Measurements from ENCODE around the gene ICA1.

The ICA1 gene

DNA sequence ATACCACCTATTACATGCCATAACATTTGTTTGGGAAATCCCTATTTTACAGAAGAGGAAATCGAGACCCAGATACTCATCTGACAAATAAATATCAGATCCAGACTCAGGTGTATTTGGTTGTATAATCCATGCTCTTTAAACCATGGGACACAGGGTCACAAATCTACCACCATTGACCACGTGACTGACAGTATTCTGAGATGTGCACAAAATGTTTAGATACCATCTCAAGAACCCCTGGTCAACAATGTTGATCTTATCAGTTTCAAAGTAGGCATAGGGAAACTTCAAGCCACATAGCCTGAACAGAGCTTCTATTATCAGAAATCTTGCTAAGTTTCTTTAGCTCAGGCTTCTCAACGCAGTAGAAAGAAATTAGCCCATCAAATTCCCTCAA lies 93.6 kb downstream of the ICA1 start:
- Mint-ChIP-seq H3K4me3 (no peak overlapping the region), H3K27me3 (no peaks in the 10 kb centered on the region), H3K4me1 (ENCODE audit: low read depth in 2 of 2) (peaks cover 3 to 8% of the 10 kb centered on the region in 2 donors), H3K27ac (no peak overlapping the region), H3K36me3 (ENCODE audit: insufficient read depth) (no peaks in the 10 kb centered on the region), H3K9me3 (no peaks in the 10 kb centered on the region)
- ATAC-seq (replicated peaks) (no peak), DNase-seq (no peak)

DNA sequence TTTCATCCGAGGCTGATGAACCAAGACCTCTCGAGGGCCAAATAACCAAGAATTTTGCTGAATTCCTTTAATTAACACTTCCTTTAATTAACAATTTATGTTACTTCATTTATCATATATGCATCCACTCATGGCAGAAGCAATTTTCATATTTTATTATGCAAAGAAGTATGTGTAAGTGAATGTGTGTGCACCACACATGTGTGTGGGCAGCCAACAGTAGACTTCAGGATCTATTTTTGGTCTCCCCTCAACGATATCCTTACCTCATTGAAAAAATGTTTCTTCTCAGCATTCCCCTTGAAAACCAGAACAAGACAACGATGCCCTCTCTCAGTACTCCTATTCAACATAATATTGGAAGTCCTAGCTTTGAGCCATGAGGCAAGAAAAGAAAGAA lies 96.8 kb downstream of the ICA1 start:
- Mint-ChIP-seq H3K27me3 (no peaks in the 10 kb centered on the region), H3K4me1 (ENCODE audit: low read depth in 2 of 2) (peaks cover 3 to 8% of the 10 kb centered on the region in 2 donors), H3K27ac (no peak overlapping the region), H3K4me3 (no peak overlapping the region), H3K36me3 (ENCODE audit: insufficient read depth) (no peaks in the 10 kb centered on the region), H3K9me3 (no peaks in the 10 kb centered on the region)
- DNase-seq = no peak
- no peak for ATAC-seq (replicated peaks)

DNA sequence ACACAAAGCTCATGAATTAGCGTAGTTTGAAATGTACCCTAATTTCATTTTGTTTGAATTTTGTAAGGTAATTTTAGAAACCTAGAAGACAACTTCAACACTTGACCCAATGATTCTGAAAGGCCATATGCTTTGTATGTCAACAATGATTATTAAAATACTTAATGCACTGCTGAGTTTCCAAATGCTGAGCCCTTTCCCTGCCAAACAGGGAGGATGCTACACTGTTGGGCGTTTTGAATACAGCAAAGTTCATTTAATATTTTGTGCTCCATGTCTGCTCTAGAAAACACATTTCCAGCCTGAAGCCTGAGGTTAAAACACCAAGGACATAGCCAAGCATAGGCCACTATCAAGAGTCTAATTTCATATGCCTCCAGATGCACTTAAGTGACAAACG lies 99.8 kb downstream of the ICA1 start:
- H3K36me3 Mint-ChIP-seq (ENCODE audit: insufficient read depth) = no peaks in the 10 kb centered on the region
- no peaks in the 10 kb centered on the region for H3K9me3 Mint-ChIP-seq
- no peak for DNase-seq
- H3K27ac Mint-ChIP-seq = no peak overlapping the region
- H3K27me3 Mint-ChIP-seq = no peaks in the 10 kb centered on the region
- peaks cover 0 to 5% of the 10 kb centered on the region in 2 donors for H3K4me1 Mint-ChIP-seq (ENCODE audit: low read depth in 2 of 2)
- no peak for ATAC-seq (replicated peaks)
- no peak overlapping the region for H3K4me3 Mint-ChIP-seq

DNA sequence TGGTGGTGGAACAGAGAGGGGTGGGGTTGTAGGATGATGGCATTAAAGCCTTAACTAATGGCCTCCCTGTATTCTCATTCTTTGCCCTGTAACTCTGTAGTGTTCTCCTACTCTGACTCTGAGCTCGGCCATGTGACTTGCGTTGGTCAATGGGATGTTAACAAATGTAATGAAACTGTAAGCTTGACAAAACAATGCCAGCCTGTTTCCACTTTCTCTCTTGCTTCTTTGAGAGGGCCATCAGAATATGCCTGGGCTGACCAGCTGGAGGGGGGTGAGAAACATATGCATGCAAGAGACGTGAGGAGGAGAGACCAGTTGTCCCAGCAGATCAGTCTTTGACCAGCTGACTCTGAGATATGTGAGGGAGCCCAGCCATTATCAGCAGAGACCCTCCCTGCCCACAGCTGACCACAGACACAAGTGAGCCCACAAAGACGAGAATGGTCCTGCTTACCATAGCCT lies 100.6 kb downstream of the ICA1 start:
- no peaks in the 10 kb centered on the region for H3K36me3 Mint-ChIP-seq (ENCODE audit: insufficient read depth)
- H3K9me3 Mint-ChIP-seq = no peaks in the 10 kb centered on the region
- peaks cover 0 to 3% of the 10 kb centered on the region in 2 donors for H3K4me1 Mint-ChIP-seq (ENCODE audit: low read depth in 2 of 2)
- H3K27me3 Mint-ChIP-seq = no peaks in the 10 kb centered on the region
- ATAC-seq (replicated peaks) = no peak
- H3K4me3 Mint-ChIP-seq = no peak overlapping the region
- DNase-seq = no peak
- H3K27ac Mint-ChIP-seq = no peak overlapping the region

DNA sequence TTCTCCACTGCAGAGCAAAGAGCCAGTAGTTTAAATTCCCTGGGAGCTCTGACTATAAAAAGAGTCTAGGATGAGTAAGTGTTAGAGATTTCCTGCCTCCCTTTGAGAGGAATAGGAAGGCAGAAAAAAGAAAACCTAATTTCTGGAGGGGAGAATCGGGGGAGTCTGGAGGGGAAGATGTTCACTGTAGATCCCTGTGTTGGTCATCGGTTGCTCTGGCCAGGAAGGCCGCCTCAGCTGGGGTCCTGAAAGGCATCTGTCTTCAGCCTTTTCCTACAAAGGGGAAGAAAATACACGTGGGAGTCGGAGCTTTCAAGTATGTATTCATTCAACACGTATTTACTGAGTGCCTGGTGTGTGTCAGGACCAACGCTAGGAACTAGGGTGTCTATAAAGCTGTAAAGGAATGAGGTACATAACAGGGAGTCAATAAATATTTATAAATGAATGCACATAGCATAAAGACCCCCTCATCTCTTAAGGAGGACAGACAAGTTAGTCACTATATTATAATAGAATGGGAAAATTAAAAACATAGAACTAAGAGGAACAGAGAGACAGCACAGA lies 101.1 kb downstream of the ICA1 start:
- H3K27ac Mint-ChIP-seq = peak overlapping the region in 1 of 2 donors; percentile 25
- no peaks in the 10 kb centered on the region for H3K27me3 Mint-ChIP-seq
- peaks cover 0 to 3% of the 10 kb centered on the region in 2 donors for H3K4me1 Mint-ChIP-seq (ENCODE audit: low read depth in 2 of 2)
- H3K9me3 Mint-ChIP-seq = no peaks in the 10 kb centered on the region
- H3K36me3 Mint-ChIP-seq (ENCODE audit: insufficient read depth) = no peaks in the 10 kb centered on the region
- ATAC-seq (replicated peaks) = no peak
- no peak overlapping the region for H3K4me3 Mint-ChIP-seq
- no peak for DNase-seq

DNA sequence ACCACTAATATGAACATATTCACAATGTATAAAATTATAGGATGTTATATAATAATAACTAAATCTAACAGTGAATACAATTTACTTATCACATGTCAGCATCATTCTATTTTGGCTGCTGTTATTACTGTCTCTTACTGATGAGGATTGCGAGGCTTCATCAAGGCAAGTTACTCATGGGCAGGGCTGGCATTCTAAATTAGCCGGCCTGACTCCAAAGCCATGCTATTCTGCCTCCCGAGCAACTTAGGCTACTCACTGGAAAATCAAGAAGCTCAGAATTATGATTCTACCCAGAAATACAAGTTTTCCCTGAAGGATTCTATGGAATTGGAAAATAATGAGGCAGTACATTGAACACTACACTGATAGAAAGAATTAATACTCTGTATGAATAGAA lies 101.7 kb downstream of the ICA1 start:
- DNase-seq (no peak), ATAC-seq (replicated peaks) (no peak)
- H3K27ac Mint-ChIP-seq = peak overlapping the region in 1 of 2 donors; percentile 25
- peaks cover 0 to 3% of the 10 kb centered on the region in 2 donors for H3K4me1 Mint-ChIP-seq (ENCODE audit: low read depth in 2 of 2)
- H3K27me3 Mint-ChIP-seq = no peaks in the 10 kb centered on the region
- no peaks in the 10 kb centered on the region for H3K9me3 Mint-ChIP-seq
- H3K4me3 Mint-ChIP-seq = no peak overlapping the region
- no peaks in the 10 kb centered on the region for H3K36me3 Mint-ChIP-seq (ENCODE audit: insufficient read depth)

DNA sequence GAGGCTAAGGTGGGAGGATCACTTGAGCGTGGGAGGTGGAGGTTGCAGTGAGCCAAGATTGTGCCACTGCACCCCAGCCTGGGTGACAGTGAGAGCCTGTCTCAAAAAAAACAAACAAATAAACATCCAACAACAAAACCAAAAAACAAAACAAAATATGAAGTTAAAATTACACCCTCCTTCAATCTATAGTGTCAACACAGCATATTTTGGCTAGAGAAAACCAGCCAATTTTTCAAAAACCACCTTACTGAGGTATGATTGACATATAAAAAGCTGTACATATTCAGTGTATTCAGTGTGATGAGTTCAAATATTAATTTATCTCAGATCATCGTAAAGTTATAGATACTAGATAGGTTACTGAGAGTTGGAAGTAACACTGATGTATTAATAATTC lies 102.4 kb downstream of the ICA1 start:
- peaks cover 0 to 3% of the 10 kb centered on the region in 2 donors for H3K4me1 Mint-ChIP-seq (ENCODE audit: low read depth in 2 of 2)
- H3K27me3 Mint-ChIP-seq = no peaks in the 10 kb centered on the region
- no peak overlapping the region for H3K27ac Mint-ChIP-seq
- H3K4me3 Mint-ChIP-seq = no peak overlapping the region
- H3K9me3 Mint-ChIP-seq = no peaks in the 10 kb centered on the region
- H3K36me3 Mint-ChIP-seq (ENCODE audit: insufficient read depth) = no peaks in the 10 kb centered on the region
- no peak for DNase-seq
- ATAC-seq (replicated peaks) = no peak

DNA sequence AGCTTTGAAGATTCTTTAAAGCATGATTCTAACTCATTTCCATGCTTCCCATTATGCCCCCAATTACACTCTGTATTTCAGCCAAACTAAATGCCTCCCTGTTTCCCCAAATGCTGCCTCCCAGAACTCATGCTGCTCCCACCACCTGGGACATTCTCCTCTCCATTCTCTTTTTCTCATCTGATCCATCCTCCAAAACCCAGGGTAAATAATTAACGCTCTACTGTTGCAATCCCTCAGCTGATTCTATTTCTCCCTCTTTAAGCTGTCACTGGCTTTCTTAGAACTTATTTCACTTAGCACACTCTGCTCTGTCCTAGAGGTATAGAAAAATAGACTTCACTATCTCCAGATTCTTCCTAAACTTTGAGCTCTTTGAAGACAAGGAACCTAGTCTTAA lies 104.7 kb downstream of the ICA1 start:
- Mint-ChIP-seq H3K27me3 (no peaks in the 10 kb centered on the region), H3K4me1 (ENCODE audit: low read depth in 2 of 2) (peaks cover 5 to 11% of the 10 kb centered on the region in 2 donors), H3K4me3 (no peak overlapping the region), H3K9me3 (peaks cover 0 to 10% of the 10 kb centered on the region in 2 donors), H3K27ac (no peak overlapping the region), H3K36me3 (ENCODE audit: insufficient read depth) (peaks cover 11% of the 10 kb centered on the region)
- ATAC-seq (replicated peaks) = no peak
- DNase-seq = no peak

DNA sequence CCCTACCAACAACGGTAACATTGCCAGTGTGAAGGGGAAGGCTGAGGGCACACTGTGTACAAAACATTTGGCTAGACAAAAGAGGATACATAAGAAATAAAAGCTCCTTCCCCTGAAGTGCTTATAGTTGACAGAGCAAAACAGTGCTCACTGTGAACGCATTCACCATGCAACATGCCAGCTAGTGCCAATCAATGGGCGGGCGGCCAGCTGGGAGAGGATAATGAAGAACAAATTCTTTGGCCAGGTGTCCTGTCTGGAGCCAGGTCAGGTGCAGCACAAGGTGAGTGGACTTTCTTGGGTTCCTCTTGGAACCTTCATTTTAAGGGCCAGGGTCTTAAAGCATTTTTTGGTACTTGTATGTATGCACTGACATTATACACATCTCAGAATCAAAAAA lies 106.1 kb downstream of the ICA1 start:
- no peak overlapping the region for H3K4me3 Mint-ChIP-seq
- peaks cover 15% of the 10 kb centered on the region for H3K36me3 Mint-ChIP-seq (ENCODE audit: insufficient read depth)
- no peak for ATAC-seq (replicated peaks)
- no peak overlapping the region for H3K27ac Mint-ChIP-seq
- H3K4me1 Mint-ChIP-seq (ENCODE audit: low read depth in 2 of 2) = peaks cover 7 to 21% of the 10 kb centered on the region in 2 donors
- H3K9me3 Mint-ChIP-seq = peaks cover 0 to 11% of the 10 kb centered on the region in 2 donors
- no peak for DNase-seq
- no peaks in the 10 kb centered on the region for H3K27me3 Mint-ChIP-seq

DNA sequence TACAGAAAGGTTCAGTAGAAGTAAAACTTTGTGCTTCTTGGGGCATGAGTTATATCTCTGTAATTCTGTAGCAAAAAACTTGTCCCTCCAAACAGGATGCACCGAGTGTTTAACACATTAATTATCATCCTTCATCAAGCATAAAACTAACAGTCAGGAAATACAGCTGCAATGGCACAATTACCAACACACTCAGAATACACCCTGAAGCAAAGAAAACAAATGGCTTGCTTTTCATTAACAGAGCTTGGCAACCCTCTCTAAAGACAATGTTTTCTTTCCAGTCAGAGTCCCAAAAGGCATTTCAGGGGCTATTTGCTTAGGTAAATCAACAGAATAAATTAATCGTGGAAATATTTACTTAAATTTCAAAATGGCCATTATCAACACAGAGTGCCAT lies 107.7 kb downstream of the ICA1 start:
- H3K9me3 Mint-ChIP-seq = peaks cover 0 to 11% of the 10 kb centered on the region in 2 donors
- no peak for DNase-seq
- no peak overlapping the region for H3K4me3 Mint-ChIP-seq
- H3K27me3 Mint-ChIP-seq = no peaks in the 10 kb centered on the region
- peaks cover 15% of the 10 kb centered on the region for H3K36me3 Mint-ChIP-seq (ENCODE audit: insufficient read depth)
- no peak for ATAC-seq (replicated peaks)
- no peak overlapping the region for H3K27ac Mint-ChIP-seq
- peaks cover 10 to 29% of the 10 kb centered on the region in 2 donors for H3K4me1 Mint-ChIP-seq (ENCODE audit: low read depth in 2 of 2)

DNA sequence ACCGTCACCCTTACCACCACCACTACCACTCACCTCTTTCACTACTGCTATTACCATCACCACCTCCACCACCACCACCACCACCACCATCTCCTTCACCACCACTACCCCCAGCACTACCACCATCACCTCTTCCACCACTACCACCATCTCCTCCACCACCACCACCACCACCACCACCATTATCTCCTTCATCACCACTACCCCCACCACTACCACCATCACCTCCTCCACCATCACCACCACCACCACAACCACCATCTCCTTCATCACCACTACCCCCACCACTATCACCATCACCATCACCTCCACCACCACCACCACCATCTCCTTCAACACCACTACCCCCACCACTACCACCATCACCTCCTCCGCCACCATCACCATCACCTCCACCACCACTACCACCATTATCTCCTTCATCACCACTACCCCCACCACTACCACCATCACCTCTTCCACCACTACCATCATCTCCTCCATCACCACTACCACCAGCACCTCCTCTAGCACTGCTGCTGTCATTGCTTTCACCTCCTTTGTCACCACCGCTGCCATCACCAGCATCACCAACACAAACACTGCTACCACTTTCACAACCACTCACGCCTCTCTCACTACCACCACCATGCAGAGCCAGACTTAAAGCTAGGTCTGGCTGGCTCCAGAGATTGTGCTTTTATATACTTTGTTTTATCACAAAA lies 109.3 kb downstream of the ICA1 start:
- Mint-ChIP-seq H3K27ac (peak overlapping the region; percentile 66 to 92), H3K4me3 (peak overlapping the region in 1 of 2 donors; percentile 62), H3K4me1 (ENCODE audit: low read depth in 2 of 2) (peaks cover 13 to 38% of the 10 kb centered on the region in 2 donors), H3K27me3 (no peaks in the 10 kb centered on the region), H3K9me3 (peaks cover 0 to 11% of the 10 kb centered on the region in 2 donors), H3K36me3 (ENCODE audit: insufficient read depth) (peaks cover 15% of the 10 kb centered on the region)
- ATAC-seq (replicated peaks) = peak; percentile 68
- peak in 2 of 3 experiments; percentile 26 to 30 for DNase-seq

DNA sequence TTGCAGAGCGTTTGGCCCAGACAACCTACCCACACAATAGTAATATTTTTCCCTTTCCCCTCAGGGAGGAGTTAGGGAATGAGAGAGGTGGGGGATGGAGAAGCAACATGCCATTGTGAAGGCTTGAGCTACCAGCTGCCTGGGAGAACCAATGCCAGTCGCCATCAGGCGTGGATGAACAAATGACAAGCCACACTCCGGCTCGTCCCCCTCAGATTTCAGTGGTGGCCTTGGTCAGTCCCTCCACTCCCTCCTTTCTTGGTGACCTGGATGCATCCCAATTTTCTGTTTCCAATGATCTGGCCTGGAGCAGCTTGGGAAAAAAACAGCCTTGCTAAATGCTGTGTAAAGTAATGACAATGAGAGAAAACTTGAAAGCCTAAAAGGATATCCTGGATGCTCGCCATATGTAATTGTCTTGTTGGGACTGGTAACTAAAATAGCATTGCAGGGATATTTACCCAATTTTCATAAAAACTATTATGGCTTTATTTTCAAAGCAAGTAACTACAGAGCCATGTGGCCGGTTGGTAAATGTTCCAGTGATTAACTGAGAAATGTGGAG lies 110.7 kb downstream of the ICA1 start:
- peak overlapping the region; percentile 21 to 68 for H3K27ac Mint-ChIP-seq
- no peak for ATAC-seq (replicated peaks)
- peaks cover 16 to 38% of the 10 kb centered on the region in 2 donors for H3K4me1 Mint-ChIP-seq (ENCODE audit: low read depth in 2 of 2)

DNA sequence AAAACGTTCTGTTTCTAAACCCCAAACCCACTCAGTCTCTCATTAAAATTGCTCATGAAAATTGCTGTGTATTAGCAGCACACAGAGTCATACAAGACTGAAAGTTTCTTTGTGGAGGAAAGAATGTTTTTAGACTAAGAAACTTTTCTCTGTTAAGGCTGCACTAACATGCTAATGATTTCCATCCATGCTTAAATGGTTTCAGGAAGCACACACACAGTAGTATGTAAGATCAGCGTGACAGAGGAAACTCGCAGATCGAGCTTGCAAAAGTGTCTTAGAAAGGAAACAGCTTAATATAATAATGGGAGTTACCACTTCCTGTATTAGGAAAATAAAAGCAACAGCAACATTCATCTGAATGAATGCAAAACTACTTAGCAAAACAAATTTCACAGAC lies 112.7 kb downstream of the ICA1 start:
- H3K4me3 Mint-ChIP-seq = peak overlapping the region in 1 of 2 donors; percentile 3
- DNase-seq (no peak), ATAC-seq (replicated peaks) (no peak)
- H3K27me3 Mint-ChIP-seq = no peaks in the 10 kb centered on the region
- peak overlapping the region in 1 of 2 donors; percentile 44 for H3K27ac Mint-ChIP-seq
- peaks cover 15% of the 10 kb centered on the region for H3K36me3 Mint-ChIP-seq (ENCODE audit: insufficient read depth)
- H3K9me3 Mint-ChIP-seq = peaks cover 0 to 11% of the 10 kb centered on the region in 2 donors
- H3K4me1 Mint-ChIP-seq (ENCODE audit: low read depth in 2 of 2) = peaks cover 18 to 38% of the 10 kb centered on the region in 2 donors

More for the DNA sequence above, 110.7 kb downstream of the ICA1 start:
- no peaks in the 10 kb centered on the region for H3K27me3 Mint-ChIP-seq
- peaks cover 15% of the 10 kb centered on the region for H3K36me3 Mint-ChIP-seq (ENCODE audit: insufficient read depth)
- peaks cover 0 to 11% of the 10 kb centered on the region in 2 donors for H3K9me3 Mint-ChIP-seq
- DNase-seq = no peak
- no peak overlapping the region for H3K4me3 Mint-ChIP-seq

All from effector memory CD8-positive, alpha-beta T cell (primary cell).